IMR-90 (cell line): ENCODE measurements around the gene KANSL3. TPM values are rescaled to one million over a fixed set of nuclear protein-coding genes. Genes with fewer than 3 reads are reported as not detected.

Experiments used
- ATAC-seq: fragments of 200-7000 bp; cut with Tn5 transposase; 2 replicates; pipeline ENCODE4 v1.9.1; 2020; ENCODE audit warnings: low read depth, mild to moderate bottlenecking, moderate library complexity
- BruUV-seq: library from RNA; stranded (reverse); fragments of 400-500 nt; replicated peaks from 2 replicates; lab custom pipeline; 2021; lab: Mats Ljungman, UMichigan
- CTCF ChIA-PET: fragments of 300-600 bp; formaldehyde crosslinking; extraction: SDS; loops from one replicate; lab custom pipeline; 2021; ENCODE audit warnings: antibody characterized with exemption; lab: Yijun Ruan, JAX
- POLR2A ChIA-PET: fragments of 300-600 bp; sonication (Branson Sonifier 250); formaldehyde crosslinking; loops from one replicate; lab custom pipeline; 2022; ENCODE audit warnings: antibody characterized with exemption; ENCODE audit not compliant: unreplicated experiment; lab: Charles Lee
- DNase-seq: peaks from one replicate; pipeline ENCODE4 v3.0.0; 2013
- H2AFZ ChIP-seq: replicated peaks from 2 replicates; pipeline ENCODE3; 2013; ENCODE audit warnings: low read length, mild to moderate bottlenecking; ENCODE audit not compliant: poor library complexity
- H2AK5ac ChIP-seq: 2 replicates; pipeline ENCODE4 v1.6.1; 2013; ENCODE audit warnings: low read depth, low read length, inconsistent platforms
- H2AK9ac ChIP-seq: replicated peaks from 2 replicates; pipeline ENCODE3; 2013; ENCODE audit warnings: mild to moderate bottlenecking, low read depth, low read length, moderate library complexity; ENCODE audit not compliant: poor library complexity
- H2BK120ac ChIP-seq: 2 replicates; pipeline ENCODE4 v1.6.1; 2013; ENCODE audit warnings: low read depth, low read length, inconsistent platforms
- H2BK15ac ChIP-seq: 3 replicates; pipeline ENCODE4 v1.6.1; 2013; ENCODE audit warnings: low read depth, low read length, inconsistent platforms
- H2BK20ac ChIP-seq: 2 replicates; pipeline ENCODE4 v1.6.1; 2013; ENCODE audit warnings: low read depth, mild to moderate bottlenecking, inconsistent platforms, low read length, moderate library complexity
- H2BK5ac ChIP-seq: 2 replicates; pipeline ENCODE4 v1.6.1; 2013; ENCODE audit warnings: mild to moderate bottlenecking, low read depth, low read length, inconsistent platforms; ENCODE audit not compliant: poor library complexity, severe bottlenecking
- H3K14ac ChIP-seq: replicated peaks from 2 replicates; pipeline ENCODE4 v1.6.1; 2013; ENCODE audit warnings: low read depth, low read length, inconsistent platforms
- H3K18ac ChIP-seq: 2 replicates; pipeline ENCODE4 v1.6.1; 2013; ENCODE audit warnings: low read depth, low read length, control low read depth
- H3K23ac ChIP-seq: 2 replicates; pipeline ENCODE4 v1.6.1; 2013; ENCODE audit warnings: low read depth, low read length, inconsistent platforms
- H3K27ac ChIP-seq: 2 replicates; pipeline ENCODE4 v1.5.1; 2013; ENCODE audit warnings: mild to moderate bottlenecking, control low read depth, low read length; ENCODE audit not compliant: insufficient read depth
- H3K27me3 ChIP-seq: 2 replicates; pipeline ENCODE4 v1.6.1; 2013; ENCODE audit warnings: low read length; ENCODE audit not compliant: control insufficient read depth, insufficient read depth
- H3K36me3 ChIP-seq: 2 replicates; pipeline ENCODE4 v1.6.1; 2013; ENCODE audit warnings: low read length, mixed read lengths; ENCODE audit not compliant: control insufficient read depth, insufficient read depth
- H3K4ac ChIP-seq: 2 replicates; pipeline ENCODE4 v1.6.1; 2013; ENCODE audit warnings: low read depth, low read length, inconsistent platforms
- H3K4me1 ChIP-seq: 2 replicates; pipeline ENCODE4 v1.6.1; 2013; ENCODE audit warnings: low read length, mixed read lengths; ENCODE audit not compliant: control insufficient read depth, insufficient read depth
- H3K4me2 ChIP-seq: 2 replicates; pipeline ENCODE4 v1.6.1; 2013; ENCODE audit warnings: low read depth, mild to moderate bottlenecking, control low read depth, low read length, moderate library complexity
- H3K4me3 ChIP-seq: 2 replicates; pipeline ENCODE4 v1.5.1; 2013; ENCODE audit warnings: low read depth, mild to moderate bottlenecking, control low read depth, low read length, moderate library complexity; ENCODE audit not compliant: insufficient read depth
- H3K56ac ChIP-seq: 2 replicates; pipeline ENCODE4 v1.6.1; 2013; ENCODE audit warnings: low read length, inconsistent platforms; ENCODE audit not compliant: insufficient read depth; ENCODE audit errors: extremely low read depth
- H3K79me1 ChIP-seq, 2 experiments: 2 replicates each; pipeline ENCODE4 v1.6.1; 2013; ENCODE audit warnings: low read length in 2 of 2, inconsistent platforms in 1 of 2, low read depth in 1 of 2
- H3K9ac ChIP-seq: 2 replicates; pipeline ENCODE4 v1.6.1; 2013; ENCODE audit warnings: low read depth, low read length, control low read depth
- H3K9me1 ChIP-seq: 2 replicates; pipeline ENCODE4 v1.6.1; 2013; ENCODE audit warnings: low read length, inconsistent platforms; ENCODE audit not compliant: insufficient read depth
- H3K9me3 ChIP-seq: 2 replicates; pipeline ENCODE4 v1.6.1; 2013; ENCODE audit warnings: low read length; ENCODE audit not compliant: control insufficient read depth, insufficient read depth
- H4K20me1 ChIP-seq: 2 replicates; pipeline ENCODE4 v1.6.1; 2013; ENCODE audit warnings: low read length, inconsistent platforms; ENCODE audit not compliant: insufficient read depth
- H4K5ac ChIP-seq: 2 replicates; pipeline ENCODE4 v1.6.1; 2013; ENCODE audit warnings: mild to moderate bottlenecking, low read depth, low read length, control low read depth
- H4K8ac ChIP-seq, 2 experiments: 2 replicates each; pipeline ENCODE4 v1.6.1; 2013; ENCODE audit warnings: low read depth in 2 of 2, low read length in 2 of 2, control low read depth in 1 of 2, inconsistent platforms in 1 of 2
- H4K91ac ChIP-seq: 2 replicates; pipeline ENCODE4 v1.6.1; 2013; ENCODE audit warnings: low read depth, low read length, inconsistent platforms; ENCODE audit not compliant: insufficient read depth
- BHLHE40 ChIP-seq: fragments of 150-350 bp; IDR thresholded peaks from 2 replicates; pipeline ENCODE4 v1.6.1; 2016; ENCODE audit warnings: mild to moderate bottlenecking, low read depth, low read length
- CHD1 ChIP-seq: IDR thresholded peaks from 2 replicates; pipeline ENCODE4 v1.6.1; 2012; ENCODE audit warnings: low read depth, low read length, improper control_type of control experiment
- CTCF ChIP-seq: conservative IDR thresholded peaks from 2 replicates; pipeline ENCODE4 v1.5.1; 2012; ENCODE audit warnings: mild to moderate bottlenecking, low read depth, low read length, improper control_type of control experiment
- FOS ChIP-seq: fragments of 150-350 bp; IDR thresholded peaks from 2 replicates; pipeline ENCODE4 v1.6.1; 2016; ENCODE audit warnings: low read depth, low read length
- MAZ ChIP-seq: IDR thresholded peaks from 2 replicates; pipeline ENCODE4 v1.6.1; 2012; ENCODE audit warnings: low read depth, mild to moderate bottlenecking, low read length, improper control_type of control experiment, moderate library complexity, borderline replicate concordance
- NFE2L2 ChIP-seq: fragments of 150-350 bp; IDR thresholded peaks from 2 replicates; pipeline ENCODE4 v1.6.1; 2016; ENCODE audit warnings: low read depth, mild to moderate bottlenecking, low read length
- RAD21 ChIP-seq: IDR thresholded peaks from 2 replicates; pipeline ENCODE4 v1.6.1; 2012; ENCODE audit warnings: low read length, improper control_type of control experiment
- RCOR1 ChIP-seq: IDR thresholded peaks from 2 replicates; pipeline ENCODE4 v1.6.1; 2012; ENCODE audit warnings: mild to moderate bottlenecking, low read length, improper control_type of control experiment; ENCODE audit not compliant: insufficient replicate concordance
- RFX5 ChIP-seq: IDR thresholded peaks from 2 replicates; pipeline ENCODE4 v1.8.0; 2012; ENCODE audit warnings: low read depth, mild to moderate bottlenecking, low read length, moderate library complexity
- SMC3 ChIP-seq: fragments of 150-350 bp; IDR thresholded peaks from 2 replicates; pipeline ENCODE4 v1.6.1; 2016; ENCODE audit warnings: low read depth, mild to moderate bottlenecking, antibody characterized with exemption, low read length, moderate library complexity
- WGBS, 2 experiments: methylation state at CpG; one replicate each; pipeline versions ENCODE4 v1.1.5 to v1.1.7; 2013; ENCODE audit warnings: missing lambda C conversion rate in 2 of 2; ENCODE audit not compliant: insufficient read length in 1 of 2; ENCODE audit errors: extremely low coverage in 2 of 2; 5-methylcytosine and 5-hydroxymethylcytosine counted together
- dilution Hi-C: fragments of 300-500 bp; cut with HindIII; formaldehyde crosslinking; loops from one replicate; pipeline ENCODE4 v1.14.3; 2018; ENCODE audit warnings: low sequenced_read_pairs; ENCODE audit not compliant: unreplicated experiment
- in situ Hi-C: fragments of 300-500 bp; cut with MboI; formaldehyde crosslinking; loops from 3 replicates; pipeline ENCODE4 v1.14.3; 2019; ENCODE audit warnings: low sequenced_read_pairs, inconsistent platforms, mixed read lengths
- intact Hi-C: fragments of 100-400 bp; cut with micrococcal nuclease; formaldehyde crosslinking; loops from 2 replicates; pipeline ENCODE4 v1.10.0; 2022
- polyA plus RNA-seq, 3 experiments: library from polyadenylated mRNA; depleted of rRNA; stranded (reverse); fragments of >200 nt; gene quantifications; 2 replicates each; pipeline ENCODE4 v1.2.3, GENCODE V29; 2012; ENCODE audit warnings: low replicate concordance in 1 of 3
- total RNA-seq: library from RNA; depleted of rRNA; stranded (reverse); fragments of >200 nt; gene quantifications from 2 replicates; pipeline ENCODE4 v1.2.3, GENCODE V29; 2012

KANSL3 gene
- total and polyA plus RNA-seq, 2 of the 4 experiments (the other 2 are of a cell fraction) = 22.2 to 26.3 TPM

- Histone ChIP-seq H2BK15ac (no peak overlapping the region), H3K36me3 (peaks cover 25% of the 10 kb centered on the region), H2AK9ac (no peak overlapping the region), H4K91ac (no peak overlapping the region), H3K9ac (no peak overlapping the region), H3K14ac (no peak overlapping the region), H3K9me1 (no peaks in the 10 kb centered on the region), H3K23ac (no peak overlapping the region), H3K4me2 (no peak overlapping the region), H3K27ac (no peak overlapping the region), H3K56ac (no peak overlapping the region), H3K4ac (no peak overlapping the region), H4K8ac (no peak overlapping the region), H3K4me1 (peaks cover 5% of the 10 kb centered on the region; the same call in 1 of the 2 replicates), H2BK120ac (no peak overlapping the region), H2AK5ac (no peak overlapping the region), H2AFZ (no peak overlapping the region), H3K4me3 (no peak overlapping the region), H3K79me1 (peaks cover 6 to 18% of the 10 kb centered on the region in 2 experiments; a peak in 2 of 4 replicates), H2BK5ac (no peak overlapping the region), H3K9me3 (no peaks in the 10 kb centered on the region), H4K5ac (no peak overlapping the region), H3K18ac (no peak overlapping the region), H2BK20ac (no peak overlapping the region), H3K27me3 (no peaks in the 10 kb centered on the region), H4K20me1 (peaks cover 8% of the 10 kb centered on the region)
- in situ Hi-C loops = no loop called here
- ATAC-seq = no peak
- dilution Hi-C loops = no loop called here
- DNase-seq = no peak
- intact Hi-C loops = no loop called here
- BruUV-seq = no TSS peak
- WGBS, 2 experiments = no CpG with 5 or more reads among the region's 4 CpGs
- ChIA-PET POLR2A (no interaction called here), CTCF (no interaction called here)
- TF ChIP-seq BHLHE40 (no peak), FOS (no peak), RCOR1 (no peak), RAD21 (no peak), CTCF (no peak), CHD1 (no peak), SMC3 (no peak), MAZ (no peak), NFE2L2 (no peak), RFX5 (no peak)
Measured at GRCh38 chr2:96549466-96549785, 88.7 kb downstream of the KANSL3 start.
